HepG2 (cell line): ENCODE results near the gene RAB34. TPM values are rescaled to one million over a fixed set of nuclear protein-coding genes. Genes with fewer than 3 reads are reported as not detected.

Experiments
- AKAP8 ChIP-seq: sonication (generic); formaldehyde crosslinking; IDR thresholded peaks from 2 replicates; pipeline ENCODE4 v1.5.1; 2020; ENCODE audit warnings: mild to moderate bottlenecking, missing genetic modification reagents
- ATF1 ChIP-seq: IDR thresholded peaks from 2 replicates; pipeline ENCODE4 v1.6.1; 2016; ENCODE audit warnings: mild to moderate bottlenecking, control low read depth
- CBX5 ChIP-seq: sonication (generic); formaldehyde crosslinking; IDR thresholded peaks from 2 replicates; pipeline ENCODE4 v1.4.0; 2020; ENCODE audit warnings: missing genetic modification reagents, borderline replicate concordance
- CEBPB ChIP-seq: IDR thresholded peaks from 2 replicates; pipeline ENCODE4 v1.6.1; 2011; ENCODE audit warnings: low read depth, low read length, improper control_type of control experiment, borderline replicate concordance
- FOXO1 ChIP-seq: sonication (generic); formaldehyde crosslinking; IDR thresholded peaks from 2 replicates; pipeline ENCODE4 v1.4.0; 2020; ENCODE audit warnings: missing genetic modification reagents
- HNF4G ChIP-seq, 2 experiments: sonication (generic) in 1 of 2; formaldehyde crosslinking in 1 of 2; IDR thresholded peaks; 2 replicates each; pipeline versions ENCODE4 v1.4.0 to v1.6.1; 2011 to 2020; ENCODE audit warnings: borderline replicate concordance in 2 of 2, low read depth in 2 of 2, mild to moderate bottlenecking in 2 of 2, low read length in 1 of 2, missing genetic modification reagents in 1 of 2, moderate library complexity in 1 of 2
- MAF1 ChIP-seq: sonication (generic); formaldehyde crosslinking; IDR thresholded peaks from 2 replicates; pipeline ENCODE4 v1.5.0; 2020; ENCODE audit warnings: missing genetic modification reagents, borderline replicate concordance
- MED8 ChIP-seq: sonication (generic); formaldehyde crosslinking; IDR thresholded peaks from 2 replicates; pipeline ENCODE4 v1.8.1; 2023; ENCODE audit warnings: mild to moderate bottlenecking, missing genetic modification reagents; ENCODE audit not compliant: insufficient replicate concordance
- NFE2L1 ChIP-seq: sonication (generic); formaldehyde crosslinking; IDR thresholded peaks from 2 replicates; pipeline ENCODE4 v1.4.0; 2020; ENCODE audit warnings: missing genetic modification reagents, mild to moderate bottlenecking, borderline replicate concordance
- NR2F1 ChIP-seq, 2 experiments: fragments of 450-650 bp in 1 of 2; formaldehyde crosslinking in 1 of 2; IDR thresholded peaks; 2 replicates each; pipeline versions ENCODE4 v1.5.0 to v1.6.1; 2016 to 2020; ENCODE audit warnings: mild to moderate bottlenecking in 1 of 2, missing compliant biosample characterization in 1 of 2, missing genetic modification reagents in 1 of 2, moderate library complexity in 1 of 2
- NR2F6 ChIP-seq, 2 experiments: IDR thresholded peaks; 2 replicates each; pipeline ENCODE4 v1.6.1; 2016; ENCODE audit warnings: antibody characterized with exemption in 1 of 2, mild to moderate bottlenecking in 1 of 2
- SIX1 ChIP-seq: sonication (generic); formaldehyde crosslinking; IDR thresholded peaks from 2 replicates; pipeline ENCODE4 v1.4.0; 2020; ENCODE audit warnings: missing genetic modification reagents, borderline replicate concordance
- SOX13 ChIP-seq, 3 experiments: fragments of 450-650 bp in 1 of 3; sonication (generic) in 1 of 3; formaldehyde crosslinking in 1 of 3; IDR thresholded peaks in 2 of 3; conservative IDR thresholded peaks in 1 of 3; 2 replicates each; pipeline versions ENCODE4 v1.5.0 to v1.6.1; 2016 to 2020; ENCODE audit warnings: antibody characterized with exemption in 1 of 3, mild to moderate bottlenecking in 1 of 3, missing compliant biosample characterization in 1 of 3, missing genetic modification reagents in 1 of 3, moderate library complexity in 1 of 3
- SRSF1 ChIP-seq: fragments of 200-400 bp; formaldehyde crosslinking; optimal IDR thresholded peaks from 2 replicates; pipeline ENCODE3; 2017; ENCODE audit warnings: mild to moderate bottlenecking, low read depth, low read length, moderate library complexity
- TP53 ChIP-seq: sonication (generic); formaldehyde crosslinking; conservative IDR thresholded peaks from 2 replicates; pipeline ENCODE4 v1.4.0; 2020; ENCODE audit warnings: missing genetic modification reagents
- ZNF367 ChIP-seq: sonication (generic); formaldehyde crosslinking; IDR thresholded peaks from 2 replicates; pipeline ENCODE4 v1.4.0; 2020; ENCODE audit warnings: missing genetic modification reagents, borderline replicate concordance
- ZNF563 ChIP-seq: sonication (generic); formaldehyde crosslinking; IDR thresholded peaks from 2 replicates; pipeline ENCODE4 v1.8.0; 2022; ENCODE audit warnings: mild to moderate bottlenecking, moderate library complexity, missing genetic modification reagents
- ZNF766 ChIP-seq: sonication (generic); formaldehyde crosslinking; IDR thresholded peaks from 2 replicates; pipeline ENCODE4 v1.5.0; 2020; ENCODE audit warnings: missing genetic modification reagents, borderline replicate concordance
- polyA plus RNA-seq, 8 experiments: library from polyadenylated mRNA; depleted of rRNA in 3 of 8; stranded (reverse) in 7 of 8; unstranded in 1 of 8; fragments of >200 nt; fragmentation: Illumina TruSeq in 4 of 8; extraction: Trizol in 4 of 8; gene quantifications; 2 replicates each; pipeline versions ENCODE4 v1.2.1 to v1.2.3, GENCODE V29; 2011 to 2016; ENCODE audit warnings: low read depth in 4 of 8, missing spikeins in 1 of 8, mixed read lengths in 1 of 8; ENCODE audit not compliant: insufficient read depth in 1 of 8
- total RNA-seq, 5 experiments: library from RNA; depleted of rRNA; stranded (reverse); fragments of >200 nt; fragmentation: Illumina TruSeq; extraction: Trizol; gene quantifications; 2 replicates each; pipeline ENCODE4 v1.2.3, GENCODE V29; 2016; ENCODE audit warnings: low read depth in 1 of 5
- TF ChIP-seq, protein P1 (sequence below), 2 experiments: sonication (generic) in 1 of 2; formaldehyde crosslinking in 1 of 2; IDR thresholded peaks; 2 replicates each; pipeline versions ENCODE4 v1.4.0 to v1.6.1; 2018 to 2020; ENCODE audit warnings: missing genetic modification reagents in 2 of 2, borderline replicate concordance in 1 of 2, low read depth in 1 of 2, mild to moderate bottlenecking in 1 of 2, missing biosample characterization in 1 of 2
- TF ChIP-seq, protein P2 (sequence below): sonication (generic); formaldehyde crosslinking; IDR thresholded peaks from 2 replicates; pipeline ENCODE4 v1.4.0; 2020; ENCODE audit warnings: mild to moderate bottlenecking, missing genetic modification reagents
- TF ChIP-seq, protein P3 (sequence below): sonication (generic); formaldehyde crosslinking; IDR thresholded peaks from 2 replicates; pipeline ENCODE4 v1.4.0; 2020; ENCODE audit warnings: missing genetic modification reagents, low read depth, mild to moderate bottlenecking, borderline replicate concordance
- TF ChIP-seq, protein P4 (sequence below): sonication (generic); formaldehyde crosslinking; IDR thresholded peaks from 2 replicates; pipeline ENCODE4 v1.5.0; 2020; ENCODE audit warnings: missing genetic modification reagents

The RAB34 gene
- total and polyA plus RNA-seq, 2 of the 13 experiments (the other 11 are each of a cell fraction or from before 2014, with no cell fraction given): 0.49 TPM; not detected in 1

DNA sequence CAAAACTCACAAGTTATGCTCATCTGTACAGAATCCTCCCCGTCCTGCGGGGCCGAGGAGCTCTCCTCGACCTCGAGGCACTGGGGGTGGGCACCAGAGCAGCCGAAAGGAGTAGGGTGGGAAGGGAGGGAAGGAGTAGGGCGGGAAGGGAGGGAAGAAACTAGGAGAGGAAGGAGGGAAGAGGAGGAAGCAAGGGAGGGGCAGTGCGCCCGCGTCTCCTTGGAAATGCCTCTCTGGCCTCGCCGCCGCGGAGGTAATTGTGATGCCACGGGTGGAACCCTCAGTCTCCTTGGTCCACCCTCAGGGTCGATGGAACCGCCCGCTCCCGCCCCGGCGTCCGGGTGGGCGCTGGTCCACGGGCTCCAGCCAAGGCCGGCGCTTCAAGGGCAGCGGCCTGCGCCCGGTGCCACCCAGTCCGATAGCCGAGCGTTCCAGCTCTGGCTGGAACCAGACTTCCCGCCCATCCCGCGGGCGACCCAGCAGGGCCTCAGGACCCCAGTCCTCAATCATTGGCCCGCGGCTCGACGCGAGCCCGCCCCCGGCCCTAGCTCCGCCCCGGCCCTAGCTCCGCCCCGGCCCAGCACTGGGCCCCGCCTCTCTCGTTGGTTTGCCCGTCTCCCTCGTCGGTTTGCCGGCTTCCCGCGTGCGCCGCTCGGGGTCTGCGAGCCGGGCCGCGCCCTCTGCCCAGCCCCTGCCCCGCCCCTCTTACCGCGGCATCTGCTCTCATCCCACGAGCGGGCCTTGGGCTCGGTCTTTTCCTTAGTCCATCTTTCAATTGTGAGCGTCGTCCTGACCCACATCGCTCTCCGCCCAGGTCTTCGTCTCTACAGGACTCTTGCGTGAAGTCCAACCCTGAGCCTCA lies 6.6 kb downstream of the RAB34 start (continued):
- TF ChIP-seq, protein P1, sequence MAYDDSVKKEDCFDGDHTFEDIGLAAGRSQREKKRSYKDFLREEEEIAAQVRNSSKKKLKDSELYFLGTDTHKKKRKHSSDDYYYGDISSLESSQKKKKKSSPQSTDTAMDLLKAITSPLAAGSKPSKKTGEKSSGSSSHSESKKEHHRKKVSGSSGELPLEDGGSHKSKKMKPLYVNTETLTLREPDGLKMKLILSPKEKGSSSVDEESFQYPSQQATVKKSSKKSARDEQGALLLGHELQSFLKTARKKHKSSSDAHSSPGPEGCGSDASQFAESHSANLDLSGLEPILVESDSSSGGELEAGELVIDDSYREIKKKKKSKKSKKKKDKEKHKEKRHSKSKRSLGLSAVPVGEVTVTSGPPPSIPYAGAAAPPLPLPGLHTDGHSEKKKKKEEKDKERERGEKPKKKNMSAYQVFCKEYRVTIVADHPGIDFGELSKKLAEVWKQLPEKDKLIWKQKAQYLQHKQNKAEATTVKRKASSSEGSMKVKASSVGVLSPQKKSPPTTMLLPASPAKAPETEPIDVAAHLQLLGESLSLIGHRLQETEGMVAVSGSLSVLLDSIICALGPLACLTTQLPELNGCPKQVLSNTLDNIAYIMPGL (CRISPR knock-in tag; IDR thresholded peaks at IDR 0.05; ENCODE audit: borderline replicate concordance in 1 of 2, low read depth in 1 of 2): no peak; a peak in 1 of 4 replicates
- TF ChIP-seq ZNF563 (CRISPR knock-in tag) (peak; percentile 85; the same call in 1 of the 2 replicates), NR2F1 (CRISPR knock-in tag; IDR thresholded peaks at IDR 0.05) (no peak), CBX5 (CRISPR knock-in tag) (no peak), NR2F6 (IDR thresholded peaks at IDR 0.05) (no peak), NR2F6 (CRISPR knock-in tag; IDR thresholded peaks at IDR 0.05) (0 out of 2 replicates have a peak, but pooled peaks have one; percentile 22), SRSF1 (peak; percentile 47), ATF1 (no peak), NFE2L1 (CRISPR knock-in tag) (no peak; the same call in 1 of the 2 replicates), TP53 (CRISPR knock-in tag) (peak; percentile 17; the same call in 1 of the 2 replicates), ZNF766 (peak; percentile 72; the same call in 1 of the 2 replicates), ZNF367 (0 out of 2 replicates have a peak, but pooled peaks have one; percentile 31), HNF4G (IDR thresholded peaks at IDR 0.05; ENCODE audit: borderline replicate concordance, low read depth, low read length) (peak; percentile 12; the same call in 1 of the 2 replicates), HNF4G (CRISPR knock-in tag; IDR thresholded peaks at IDR 0.05; ENCODE audit: borderline replicate concordance, low read depth) (no peak), SIX1 (CRISPR knock-in tag) (no peak), MED8 (CRISPR knock-in tag) (no peak), AKAP8 (CRISPR knock-in tag) (no peak), CEBPB (no peak), SOX13 (IDR thresholded peaks at IDR 0.05) (no peak), SOX13 (CRISPR knock-in tag; conservative IDR thresholded peaks at IDR 0.05 in 1 of 2, IDR thresholded peaks at IDR 0.05 in 1 of 2) (peak in 1 of 2 experiments; percentile 30; a peak in 1 of 4 replicates), FOXO1 (CRISPR knock-in tag) (peak; percentile 38; the same call in 1 of the 2 replicates), MAF1 (CRISPR knock-in tag) (no peak)
- TF ChIP-seq, protein P2, sequence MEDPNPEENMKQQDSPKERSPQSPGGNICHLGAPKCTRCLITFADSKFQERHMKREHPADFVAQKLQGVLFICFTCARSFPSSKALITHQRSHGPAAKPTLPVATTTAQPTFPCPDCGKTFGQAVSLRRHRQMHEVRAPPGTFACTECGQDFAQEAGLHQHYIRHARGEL (CRISPR knock-in tag): no peak
- TF ChIP-seq, protein P3, sequence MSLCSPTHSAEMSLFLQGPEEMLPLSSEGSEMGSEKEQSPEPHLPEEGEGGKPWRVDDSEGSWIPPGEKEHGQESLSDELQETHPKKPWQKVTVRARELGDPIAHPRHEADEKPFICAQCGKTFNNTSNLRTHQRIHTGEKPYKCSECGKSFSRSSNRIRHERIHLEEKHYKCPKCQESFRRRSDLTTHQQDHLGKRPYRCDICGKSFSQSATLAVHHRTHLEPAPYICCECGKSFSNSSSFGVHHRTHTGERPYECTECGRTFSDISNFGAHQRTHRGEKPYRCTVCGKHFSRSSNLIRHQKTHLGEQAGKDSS (CRISPR knock-in tag): no peak; the same call in 1 of the 2 replicates
- TF ChIP-seq, protein P4, sequence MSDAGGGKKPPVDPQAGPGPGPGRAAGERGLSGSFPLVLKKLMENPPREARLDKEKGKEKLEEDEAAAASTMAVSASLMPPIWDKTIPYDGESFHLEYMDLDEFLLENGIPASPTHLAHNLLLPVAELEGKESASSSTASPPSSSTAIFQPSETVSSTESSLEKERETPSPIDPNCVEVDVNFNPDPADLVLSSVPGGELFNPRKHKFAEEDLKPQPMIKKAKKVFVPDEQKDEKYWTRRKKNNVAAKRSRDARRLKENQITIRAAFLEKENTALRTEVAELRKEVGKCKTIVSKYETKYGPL (CRISPR knock-in tag): no peak; the same call in 1 of the 2 replicates
